A549 treated with CpdA at 1 μM for 4 hours (cell line): ENCODE results near the gene RAB27A. TPM values are rescaled to one million over a fixed set of nuclear protein-coding genes. Genes with fewer than 3 reads are reported as not detected.

ENCODE experiments used
- total RNA-seq: library from RNA; stranded (reverse); fragments of 200-300 nt; extraction: Qiagen RNA extraction; gene quantifications from 5 replicates; pipeline ENCODE4 v1.2.3, GENCODE V29; 2022; ENCODE audit warnings: low read depth

The RAB27A gene
- total RNA-seq: 8.7 to 12.2 TPM (median 10.9 TPM) in 5 replicates

DNA sequence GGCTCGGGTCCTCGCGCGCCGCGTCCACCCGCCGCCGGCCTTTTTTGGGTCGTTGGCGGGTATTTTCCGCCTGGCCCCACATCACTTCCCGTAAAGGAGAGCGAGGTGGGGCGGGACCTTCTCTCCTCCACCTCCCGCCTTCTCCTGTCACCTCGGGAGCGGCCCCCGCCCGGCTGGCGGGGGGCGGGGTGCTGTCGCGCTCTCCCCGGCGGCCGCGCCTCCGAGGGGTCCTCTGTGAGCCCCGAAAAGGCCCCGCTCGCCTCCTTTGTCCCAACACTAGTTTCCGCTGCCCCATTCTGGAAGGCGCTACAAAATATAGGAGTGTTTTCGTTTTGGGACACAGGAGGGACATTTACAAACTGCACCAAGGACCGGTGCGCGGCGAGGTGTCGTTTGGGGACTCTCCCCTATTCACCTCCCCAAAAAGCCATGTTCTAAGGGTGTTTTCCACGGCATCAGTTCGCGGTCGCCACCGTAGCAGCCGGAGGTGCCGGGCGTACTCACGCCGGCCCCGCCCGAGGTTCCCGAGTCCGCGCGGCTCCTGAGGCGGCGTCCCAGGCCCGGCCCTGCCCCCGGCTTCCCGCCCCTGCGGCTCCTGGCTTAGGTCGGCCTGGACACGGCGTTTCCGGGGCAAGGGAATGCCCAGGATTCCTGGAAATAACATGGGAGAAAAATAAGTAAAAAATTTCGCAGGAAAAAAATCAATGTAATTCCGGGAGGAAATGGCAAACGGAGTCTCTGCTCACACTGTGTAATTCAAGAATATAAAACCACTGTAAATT is at the start of gene RAB27A:
Gene RAB27A, minus strand, starts transcription at position 68 of the 782 bp plus-strand sequence. CDS start 54,879 bp downstream, outside the sequence.

GRCh38 chr15:55318588-55319494 is 29.2 kb upstream of the RAB27A start, which contains the start of the genes PIGB and PIGBOS1:
Gene PIGB (plus strand): TSS chr15:55319222. CDS start chr15:55319251, 29 bp downstream.
Gene PIGBOS1 (minus strand): TSS chr15:55319123. CDS start chr15:55317792, 1,331 bp downstream.

GRCh38 chr15:55196458-55197361 is 92.9 kb downstream of the RAB27A start, which contains the start of gene RSL24D1:
Gene RSL24D1 (minus strand): TSS chr15:55196941. CDS start chr15:55196890, 51 bp downstream.

Other genes with a start within 250 kb of the RAB27A start
- 87.0 to 125 TPM (median 101 TPM) in 5 replicates for gene RSL24D1, start 92.9 kb downstream of the RAB27A start, total RNA-seq
- gene PIGBOS1, start 29.3 kb upstream of the RAB27A start, total RNA-seq: 20.7 to 29.6 TPM (median 26.5 TPM) in 5 replicates
- 12.6 to 17.0 TPM (median 13.2 TPM) in 5 replicates for gene PIGB, start 29.4 kb upstream of the RAB27A start, total RNA-seq
- gene CCPG1, start 118.5 kb upstream of the RAB27A start, total RNA-seq: 35.1 to 39.0 TPM (median 37.9 TPM) in 5 replicates
- gene PIERCE2, start 118.7 kb upstream of the RAB27A start, total RNA-seq: 3.0 to 5.4 TPM (median 3.8 TPM) in 5 replicates
- gene DNAAF4, start 218.4 kb upstream of the RAB27A start, total RNA-seq: 7.8 to 9.9 TPM (median 9.4 TPM) in 5 replicates